Caco-2 (cell line): Measurements from ENCODE around the gene CDC42BPG. TPM values are rescaled to one million over a fixed set of nuclear protein-coding genes. Genes with fewer than 3 reads are reported as not detected.

ENCODE experiments used
- BruUV-seq: library from RNA; stranded (reverse); fragments of 400-500 nt; replicated peaks from 2 replicates; lab custom pipeline; 2021; lab: Mats Ljungman, UMichigan
- CTCF ChIA-PET: fragments of 300-600 bp; sonication (Branson Sonifier 250); formaldehyde crosslinking; loops from one replicate; lab custom pipeline; 2022; ENCODE audit warnings: antibody characterized with exemption; lab: Charles Lee
- POLR2A ChIA-PET: fragments of 300-600 bp; sonication (Branson Sonifier 250); formaldehyde crosslinking; loops from one replicate; lab custom pipeline; 2022; ENCODE audit warnings: antibody characterized with exemption; lab: Charles Lee
- DNase-seq, 2 experiments: peaks; one replicate each; pipeline versions ENCODE4 v3.0.0 to v3.0.0-alpha.2; 2020 to 2022
- H3K27me3 ChIP-seq: replicated peaks from 2 replicates; pipeline ENCODE4 v1.6.0; 2011; ENCODE audit warnings: low read length; ENCODE audit not compliant: control insufficient read depth, insufficient read depth
- H3K36me3 ChIP-seq: 2 replicates; pipeline ENCODE4 v1.5.1; 2011; ENCODE audit warnings: low read length; ENCODE audit not compliant: control insufficient read depth, insufficient read depth
- H3K4me1 ChIP-seq: fragments of 250-450 bp; sonication (Bioruptor Pico); 2 replicates; pipeline ENCODE4 v1.5.1; 2020; ENCODE audit warnings: mild to moderate bottlenecking
- H3K4me3 ChIP-seq: 2 replicates; pipeline ENCODE4 v1.5.1; 2011; ENCODE audit warnings: low read depth, mild to moderate bottlenecking, control low read depth, low read length
- H3K9me3 ChIP-seq: fragments of 250-450 bp; sonication (Bioruptor Pico); 2 replicates; pipeline ENCODE4 v1.5.1; 2020; ENCODE audit warnings: mild to moderate bottlenecking, moderate library complexity
- H3K27ac Mint-ChIP-seq: one replicate; pipeline ENCODE4 v1.8.0; 2022; ENCODE audit warnings: mixed read lengths; ENCODE audit not compliant: unreplicated experiment
- H3K27me3 Mint-ChIP-seq: one replicate; pipeline ENCODE4 v1.8.0; 2022; ENCODE audit warnings: mixed read lengths; ENCODE audit not compliant: insufficient read depth, unreplicated experiment
- H3K36me3 Mint-ChIP-seq: one replicate; pipeline ENCODE4 v1.8.0; 2022; ENCODE audit warnings: mild to moderate bottlenecking, mixed read lengths; ENCODE audit not compliant: insufficient read depth, unreplicated experiment
- H3K4me1 Mint-ChIP-seq: one replicate; pipeline ENCODE4 v1.8.0; 2022; ENCODE audit warnings: low read depth, mixed read lengths; ENCODE audit not compliant: unreplicated experiment
- H3K4me3 Mint-ChIP-seq: one replicate; pipeline ENCODE4 v1.8.0; 2022; ENCODE audit warnings: mild to moderate bottlenecking, moderate library complexity, mixed read lengths; ENCODE audit not compliant: unreplicated experiment
- H3K9me3 Mint-ChIP-seq: one replicate; pipeline ENCODE4 v1.8.0; 2022; ENCODE audit warnings: mixed read lengths; ENCODE audit not compliant: unreplicated experiment
- CTCF ChIP-seq, 2 experiments: fragments of 200-600 bp in 1 of 2; IDR thresholded peaks; 1 replicate in 1 of 2; 2 replicates in 1 of 2; pipeline versions ENCODE4 v1.5.1 to v1.8.0; 2011 to 2022; ENCODE audit warnings: antibody characterized with exemption in 1 of 2, control low read depth in 1 of 2, inconsistent platforms in 1 of 2, low read depth in 1 of 2, low read length in 1 of 2, mild to moderate bottlenecking in 1 of 2, moderate library complexity in 1 of 2; ENCODE audit not compliant: insufficient read depth in 1 of 2, severe bottlenecking in 1 of 2, unreplicated experiment in 1 of 2
- intact Hi-C: fragments of 100-400 bp; cut with micrococcal nuclease; formaldehyde crosslinking; loops from one replicate; pipeline ENCODE4 v1.10.0; 2022; ENCODE audit not compliant: unreplicated experiment
- total RNA-seq: library from RNA; stranded (reverse); gene quantifications from 2 replicates; pipeline ENCODE4 v1.2.3, GENCODE V29; 2022

The CDC42BPG gene
- total RNA-seq, 1 experiment from 2014 or later: 29.1 TPM

GRCh38 chr11:64792482-64792881, 52.0 kb downstream of the CDC42BPG start:
- H3K9me3 ChIP-seq: no peaks in the 10 kb centered on the region
- peak in 1 of 2 experiments; percentile 14 for DNase-seq
- H3K4me1 ChIP-seq: no peaks in the 10 kb centered on the region
- no peak for TF ChIP-seq CTCF (IDR thresholded peaks at IDR 0.05; ENCODE audit: insufficient read depth in 1 of 2, low read depth in 1 of 2, low read length in 1 of 2, severe bottlenecking in 1 of 2, unreplicated experiment in 1 of 2)
- Mint-ChIP-seq H3K4me3 (no peak overlapping the region), H3K27me3 (no peaks in the 10 kb centered on the region), H3K36me3 (no peaks in the 10 kb centered on the region), H3K4me1 (no peaks in the 10 kb centered on the region), H3K9me3 (no peaks in the 10 kb centered on the region), H3K27ac (no peak overlapping the region)
- BruUV-seq: no TSS peak
- POLR2A ChIA-PET: interaction anchor here (0.9 kb wide), 1 partner anchor 14 kb away, joined by 3 read pairs; no protein-coding TSS in a partner anchor
- CTCF ChIA-PET: interaction anchor here (0.6 kb wide), 1 partner anchor 1103 kb away, joined by 3 read pairs; no protein-coding TSS in a partner anchor
- no peak overlapping the region for H3K4me3 ChIP-seq
- intact Hi-C loops: no loop called here
- no peaks in the 10 kb centered on the region; the same call in 1 of the 2 replicates for H3K36me3 ChIP-seq
- no peaks in the 10 kb centered on the region for H3K27me3 ChIP-seq

GRCh38 chr11:64791781-64792291, 52.6 kb downstream of the CDC42BPG start:
- Mint-ChIP-seq H3K4me3 (no peak overlapping the region), H3K9me3 (no peaks in the 10 kb centered on the region), H3K27me3 (no peaks in the 10 kb centered on the region), H3K27ac (no peak overlapping the region), H3K4me1 (no peaks in the 10 kb centered on the region), H3K36me3 (no peaks in the 10 kb centered on the region)
- no TSS peak for BruUV-seq
- TF ChIP-seq CTCF (IDR thresholded peaks at IDR 0.05; ENCODE audit: insufficient read depth in 1 of 2, low read depth in 1 of 2, low read length in 1 of 2, severe bottlenecking in 1 of 2, unreplicated experiment in 1 of 2): no peak
- intact Hi-C loops: no loop called here
- no peak overlapping the region for H3K4me3 ChIP-seq
- H3K9me3 ChIP-seq: no peaks in the 10 kb centered on the region
- H3K27me3 ChIP-seq: no peaks in the 10 kb centered on the region
- no peaks in the 10 kb centered on the region; the same call in 1 of the 2 replicates for H3K36me3 ChIP-seq
- POLR2A ChIA-PET: no interaction called here
- H3K4me1 ChIP-seq: no peaks in the 10 kb centered on the region
- peak in 1 of 2 experiments; percentile 30 for DNase-seq
- CTCF ChIA-PET: interaction anchor here (0.6 kb wide), 1 partner anchor 1103 kb away, joined by 3 read pairs; no protein-coding TSS in a partner anchor

- intact Hi-C loops: no loop called here
- ChIA-PET CTCF (no interaction called here), POLR2A (no interaction called here)
These were observed 54.0 kb downstream of the CDC42BPG start for GRCh38 chr11:64790205-64791095.

More at GRCh38 chr11:64790205-64791095, 54.0 kb downstream of the CDC42BPG start:
- Mint-ChIP-seq H3K36me3 (no peaks in the 10 kb centered on the region), H3K4me3 (no peak overlapping the region), H3K4me1 (no peaks in the 10 kb centered on the region), H3K27ac (no peak overlapping the region), H3K27me3 (no peaks in the 10 kb centered on the region), H3K9me3 (no peaks in the 10 kb centered on the region)
- Histone ChIP-seq H3K27me3 (no peaks in the 10 kb centered on the region), H3K9me3 (no peaks in the 10 kb centered on the region), H3K4me3 (no peak overlapping the region), H3K4me1 (no peaks in the 10 kb centered on the region), H3K36me3 (no peaks in the 10 kb centered on the region)
- no TSS peak for BruUV-seq
- TF ChIP-seq CTCF (IDR thresholded peaks at IDR 0.05; ENCODE audit: insufficient read depth in 1 of 2, low read depth in 1 of 2, low read length in 1 of 2, severe bottlenecking in 1 of 2, unreplicated experiment in 1 of 2): no peak
- DNase-seq: peak in 1 of 2 experiments; percentile 37
